NCI-H2171 (cell line): ENCODE measurements around the gene RORB.

Experiments
- DNase-seq: peaks from one replicate; lab custom pipeline; 2025; lab: John Stamatoyannopoulos, UW

Gene RORB

DNA sequence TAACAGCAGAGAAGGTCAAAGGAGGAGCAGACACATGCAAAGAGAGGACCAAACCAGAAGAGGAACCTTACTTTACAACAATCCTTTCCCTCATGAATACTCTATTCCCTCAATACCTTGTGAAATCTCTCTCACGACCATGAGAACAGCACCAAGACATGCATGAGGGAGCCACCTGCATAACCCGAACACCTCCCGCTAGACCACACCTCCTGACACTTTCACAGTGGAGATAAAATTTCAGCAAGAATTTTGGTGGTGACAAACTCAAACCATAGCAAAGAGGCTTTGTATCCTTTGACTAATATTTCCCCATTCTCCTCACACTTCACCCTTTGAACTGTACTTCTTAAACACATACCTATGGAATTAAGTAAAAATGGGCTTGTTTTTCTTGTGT, 101.7 kb downstream of the RORB start:
- DNase-seq = no peak

DNA sequence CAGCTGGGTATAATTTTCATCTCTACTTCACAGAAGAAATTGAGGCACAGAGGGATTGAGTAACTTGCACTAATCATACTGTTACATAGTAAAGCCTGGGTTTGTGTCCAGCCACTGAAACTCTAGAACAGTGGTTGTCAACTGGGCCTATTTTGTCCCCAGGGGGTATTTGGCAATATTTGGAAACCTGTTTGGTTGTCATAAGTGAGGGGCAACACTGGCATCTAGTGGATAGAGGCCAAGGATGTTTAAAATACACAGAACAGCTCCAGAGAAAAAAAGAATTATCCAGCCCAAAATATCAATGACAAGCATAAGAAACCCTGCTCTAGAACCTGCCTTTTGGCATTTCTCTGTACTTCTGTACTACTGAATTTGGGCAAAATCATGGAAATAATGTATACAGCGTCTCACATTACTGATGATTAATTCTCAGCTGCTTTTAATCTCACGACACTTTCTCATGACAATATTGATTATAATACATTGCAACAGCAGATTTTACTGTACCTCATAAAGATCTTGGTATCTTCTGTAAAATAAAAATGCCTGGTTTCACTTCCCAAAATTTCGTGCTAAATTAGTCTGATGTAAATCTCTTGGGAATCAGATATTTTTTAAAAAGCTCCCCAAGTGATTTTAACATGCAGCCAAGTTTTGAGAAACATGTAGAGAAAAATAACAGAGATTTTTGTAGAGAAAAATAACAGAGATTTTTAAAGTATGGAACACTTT, 112.7 kb downstream of the RORB start:
- DNase-seq = no peak

DNA sequence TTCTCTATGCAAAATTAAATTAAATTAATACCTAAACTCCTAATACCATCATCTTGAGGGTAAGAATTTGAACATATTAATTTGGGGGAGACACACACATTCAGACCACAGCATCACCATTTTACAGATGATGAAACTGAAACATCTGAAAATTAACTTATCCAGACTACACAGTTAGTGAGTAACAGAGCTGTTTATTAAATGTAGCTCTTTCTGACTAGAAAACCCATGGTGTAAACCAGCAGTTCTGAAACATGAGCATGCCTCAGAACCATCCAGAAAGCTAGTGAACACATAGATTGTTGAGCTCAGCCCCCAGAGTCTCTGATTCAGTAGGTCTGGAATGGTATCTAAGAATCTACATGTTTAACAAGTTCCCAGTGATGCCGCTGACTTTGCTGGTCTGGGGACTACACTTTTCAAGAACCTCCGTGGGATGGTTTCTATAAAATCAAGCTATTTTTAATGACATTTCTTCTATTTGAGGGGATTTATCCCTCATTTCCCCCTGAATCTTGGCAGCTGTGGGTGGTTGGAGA, 113.5 kb downstream of the RORB start:
- DNase-seq = no peak

GRCh38 chr9:74630228-74630627, 133.1 kb downstream of the RORB start:
- DNase-seq = no peak

- no peak for DNase-seq
Observed at GRCh38 chr9:74639112-74639511, 142.0 kb downstream of the RORB start.

GRCh38 chr9:74642376-74642775, 145.2 kb downstream of the RORB start:
- no peak for DNase-seq

DNA sequence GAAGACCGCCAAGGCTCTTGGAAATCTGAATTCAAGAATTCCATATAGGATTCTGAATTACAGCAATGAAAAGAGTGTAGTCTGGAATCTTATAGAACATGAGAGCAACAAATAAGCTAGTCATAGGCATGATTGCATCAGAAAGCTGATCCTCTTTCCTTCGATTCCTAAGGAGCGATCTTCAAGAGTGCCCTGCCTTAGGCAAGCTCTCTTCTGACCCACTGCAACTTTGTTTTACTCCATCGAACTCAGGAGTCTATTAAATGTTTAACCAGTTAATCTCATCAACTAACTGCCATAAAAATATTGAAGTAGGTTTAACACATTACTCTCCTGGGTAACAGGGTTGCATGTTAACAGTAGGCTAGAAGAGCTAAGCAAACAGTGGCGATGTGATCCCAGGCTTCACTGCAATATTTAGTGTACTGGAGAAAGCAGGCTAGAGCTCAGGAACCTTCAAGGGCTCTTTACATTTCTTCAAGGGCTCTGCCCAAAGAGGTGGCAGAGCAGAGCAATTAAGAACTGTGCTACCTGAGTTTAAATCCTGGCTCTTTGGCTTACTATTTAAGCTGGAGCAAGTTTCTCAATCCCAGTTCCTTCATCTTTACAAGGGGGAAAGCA, 146.3 kb downstream of the RORB start:
- DNase-seq = no peak

- no peak for DNase-seq
Observed at GRCh38 chr9:74644023-74644422, 146.9 kb downstream of the RORB start.

GRCh38 chr9:74645007-74645639, 148.0 kb downstream of the RORB start:
- no peak for DNase-seq

DNA sequence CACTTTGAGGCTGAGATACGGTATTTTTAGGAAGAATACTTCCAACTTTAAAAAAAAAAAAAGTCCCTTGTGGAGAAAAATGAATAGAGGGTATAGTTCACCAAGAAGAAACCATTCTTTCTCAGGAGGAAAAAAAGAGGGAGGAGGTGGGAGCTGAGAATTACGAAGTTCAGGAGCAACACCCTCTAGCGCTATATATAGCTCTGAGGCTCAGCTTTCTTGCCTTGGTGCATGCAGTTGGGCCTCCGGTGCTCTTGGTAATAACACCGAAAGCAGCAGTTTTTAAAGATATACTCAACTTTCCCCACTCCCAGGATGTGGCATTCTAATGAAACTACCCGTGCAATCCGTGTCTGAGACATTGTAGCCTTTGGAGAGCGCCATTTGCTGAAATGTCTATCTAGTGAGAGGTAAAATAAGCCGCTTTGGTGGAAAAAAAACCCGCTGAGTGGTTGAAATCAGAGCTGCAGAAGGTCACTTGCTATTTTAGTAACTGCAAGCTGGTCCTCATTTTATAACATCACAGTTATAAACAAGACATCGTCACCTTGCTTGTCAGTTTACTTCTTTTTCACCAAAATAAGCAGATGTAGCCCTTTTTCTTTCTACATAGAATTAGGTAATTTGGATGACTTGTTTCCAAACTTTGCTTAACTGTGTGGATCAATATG, 156.4 kb downstream of the RORB start:
- DNase-seq = no peak

GRCh38 chr9:74662674-74663073, 165.5 kb downstream of the RORB start:
- DNase-seq = no peak

- DNase-seq = no peak
Observed at GRCh38 chr9:74663439-74663838, 166.3 kb downstream of the RORB start.

GRCh38 chr9:74666625-74667316, 169.6 kb downstream of the RORB start:
- no peak for DNase-seq

DNA sequence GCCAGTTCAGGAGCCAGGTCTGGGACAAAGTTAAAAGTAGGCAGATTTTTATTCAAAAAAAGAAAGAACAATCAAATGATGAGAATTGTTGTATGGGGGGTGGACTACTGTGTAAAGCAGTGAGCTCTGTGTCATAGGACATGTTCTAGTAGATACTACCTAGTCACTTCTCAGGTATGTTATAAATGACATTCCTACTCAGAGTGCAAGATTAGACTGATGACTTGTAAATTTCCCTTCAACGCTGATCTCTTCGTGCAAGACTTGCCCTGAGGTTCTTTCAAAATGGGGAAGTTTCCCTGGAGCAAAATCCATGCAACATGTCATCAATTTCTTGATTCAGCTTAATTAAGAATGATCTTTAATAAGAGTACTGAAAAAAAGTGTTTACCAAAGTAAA, 175.1 kb downstream of the RORB start:
- DNase-seq = no peak

DNA sequence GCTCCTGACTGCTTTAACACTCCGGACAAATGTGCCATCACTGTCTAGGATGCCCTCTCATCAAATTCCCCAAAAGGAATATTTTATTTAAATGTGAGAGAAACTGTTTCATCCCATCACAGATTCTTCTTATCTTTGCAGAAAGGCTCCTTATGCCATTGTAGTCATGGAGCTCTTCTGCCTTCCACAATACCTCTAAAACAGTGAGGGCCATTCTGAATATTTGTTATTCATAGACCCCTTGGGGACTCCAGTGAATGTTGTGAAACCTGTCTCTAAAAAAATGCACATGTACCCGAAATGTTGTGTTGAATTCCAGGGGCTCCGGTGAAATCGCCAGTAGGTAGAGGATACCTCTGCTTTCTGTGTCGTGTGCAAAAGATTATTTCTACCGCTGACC, 176.9 kb downstream of the RORB start:
- DNase-seq = no peak

- no peak for DNase-seq
Observed at GRCh38 chr9:74681906-74682305, 184.8 kb downstream of the RORB start.

DNA sequence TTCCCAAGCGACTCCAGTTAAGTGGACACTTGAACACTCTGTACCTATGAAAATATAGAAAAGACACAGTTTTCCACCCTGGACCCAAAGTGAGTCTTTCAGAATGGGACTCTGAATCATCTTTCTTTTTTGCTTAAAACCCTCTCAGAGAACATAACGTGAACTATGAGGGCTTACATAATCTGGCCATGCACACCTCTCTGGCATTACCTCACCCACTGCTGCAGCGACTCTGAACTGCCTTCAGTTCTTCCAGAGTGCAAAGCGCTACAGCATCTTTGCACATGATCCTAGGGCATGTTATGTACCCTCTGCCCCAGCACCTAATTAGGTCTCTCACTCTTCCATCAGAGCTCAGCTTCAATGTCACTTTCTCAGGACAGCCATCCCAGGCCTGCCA, 186.2 kb downstream of the RORB start:
- no peak for DNase-seq

- DNase-seq = no peak
Observed at GRCh38 chr9:74691058-74691457, 193.9 kb downstream of the RORB start.

DNA sequence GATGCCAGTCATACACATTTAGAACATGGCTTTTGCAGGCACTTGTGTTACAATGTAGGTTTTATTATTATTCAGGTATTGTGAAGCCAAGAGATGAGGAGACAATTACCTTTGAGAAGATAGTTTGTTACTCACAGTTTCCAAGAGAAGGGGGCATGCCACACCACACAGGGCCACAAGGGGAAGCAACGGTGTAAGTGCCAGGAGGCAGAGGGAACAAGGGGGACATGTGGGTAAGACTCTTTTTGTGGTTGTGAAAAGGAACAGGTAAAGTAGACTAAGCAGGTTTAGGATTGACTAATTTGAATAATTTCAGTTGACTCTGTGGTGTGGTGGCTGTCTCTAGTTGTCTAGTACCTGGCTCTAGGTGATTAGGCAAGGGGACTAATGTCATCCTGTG, 199.4 kb downstream of the RORB start:
- no peak for DNase-seq

- DNase-seq = no peak
Observed at GRCh38 chr9:74697535-74697934, 200.4 kb downstream of the RORB start.

DNA sequence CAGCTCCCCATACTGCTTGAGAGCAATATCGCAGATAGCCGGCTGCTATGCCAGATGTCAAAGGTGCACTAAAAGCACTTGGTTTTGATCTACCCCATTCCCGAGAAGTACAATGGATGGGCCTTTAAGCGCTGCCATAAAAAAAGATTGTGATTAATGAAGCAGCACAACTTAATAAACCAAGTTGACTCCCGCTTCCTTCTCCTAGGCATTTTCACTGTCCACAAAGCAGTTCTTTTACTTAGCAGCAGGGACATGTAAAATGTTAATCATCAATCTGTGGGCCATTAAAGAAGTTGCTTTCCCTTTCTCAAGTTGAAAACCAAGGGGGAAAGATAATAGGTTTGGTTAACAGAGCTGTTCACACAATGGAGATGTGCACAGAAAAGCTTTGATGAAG, 214.2 kb downstream of the RORB start:
- no peak for DNase-seq

DNA sequence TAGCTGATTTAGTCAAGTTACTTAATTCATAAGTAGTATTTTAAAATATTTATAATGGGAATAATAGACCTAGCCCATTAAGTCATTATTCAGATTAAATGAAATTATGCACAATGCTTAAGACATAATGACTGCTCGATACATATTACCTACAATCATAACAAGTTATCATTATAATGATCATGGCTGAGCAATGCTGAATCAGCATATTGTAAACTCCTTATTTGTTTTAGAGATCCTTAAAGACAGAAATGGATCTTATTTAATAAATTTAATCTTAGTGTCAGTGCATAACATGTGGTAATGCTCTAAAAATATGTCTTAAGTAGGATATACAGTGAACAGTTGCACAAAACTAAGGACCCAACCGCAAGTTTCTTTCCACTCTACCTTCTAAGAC, 221.6 kb downstream of the RORB start:
- no peak for DNase-seq
